ENCODE measurements around the gene IL19. TPM values are rescaled to one million over a fixed set of nuclear protein-coding genes. Genes with fewer than 3 reads are reported as not detected.

The IL19 gene
- total RNA-seq, 1 donor from 2014 or later: not detected

DNA sequence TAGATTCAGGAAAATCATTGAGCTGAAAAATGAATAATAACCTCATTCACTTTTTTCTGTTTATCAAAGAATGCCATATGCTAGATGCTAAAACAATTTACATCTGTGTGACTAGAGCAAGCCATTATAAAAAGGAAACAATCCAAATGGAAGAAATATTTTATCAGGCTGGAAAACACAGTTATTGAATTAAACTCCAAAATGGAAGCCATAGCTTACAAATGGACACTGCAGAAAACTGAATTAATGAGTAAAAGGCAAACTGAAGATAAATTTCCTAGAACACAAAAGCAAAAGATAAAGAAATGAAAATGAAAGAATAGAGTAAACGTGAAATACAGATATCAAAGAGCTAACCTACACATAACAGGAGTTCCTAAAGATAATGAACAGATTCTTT is 34.8 kb downstream of the IL19 start:
- DNase-seq (ENCODE audit: low spot score): no peak
- no peaks in the 10 kb centered on the region for H3F3A ChIP-seq (ENCODE audit: low read depth)
- H4K20me1 ChIP-seq (ENCODE audit: low read depth): no peaks in the 10 kb centered on the region
- Mint-ChIP-seq H3K27me3 (ENCODE audit: insufficient read depth, low read depth) (peaks cover 12% of the 10 kb centered on the region), H3K36me3 (no peaks in the 10 kb centered on the region), H3K27ac (no peak overlapping the region), H3K9me3 (no peaks in the 10 kb centered on the region), H3K4me1 (peaks cover 2% of the 10 kb centered on the region), H3K4me3 (no peak overlapping the region)
- no peaks in the 10 kb centered on the region for H3K9me3 ChIP-seq (ENCODE audit: low read depth)
- H3K4me1 ChIP-seq: peaks cover 3% of the 10 kb centered on the region
- H3K4me3 ChIP-seq: no peak overlapping the region
- no peak overlapping the region for H3K9ac ChIP-seq
- no peaks in the 10 kb centered on the region for H3K36me3 ChIP-seq
- no peak overlapping the region for H3K27ac ChIP-seq
- H2AFZ ChIP-seq (replicated peaks): no peak overlapping the region
- TF ChIP-seq EZH2 (IDR thresholded peaks at IDR 0.05) (no peak), EZH2phosphoT487 (IDR thresholded peaks at IDR 0.05) (no peak)
- TF ChIP-seq, protein P1, sequence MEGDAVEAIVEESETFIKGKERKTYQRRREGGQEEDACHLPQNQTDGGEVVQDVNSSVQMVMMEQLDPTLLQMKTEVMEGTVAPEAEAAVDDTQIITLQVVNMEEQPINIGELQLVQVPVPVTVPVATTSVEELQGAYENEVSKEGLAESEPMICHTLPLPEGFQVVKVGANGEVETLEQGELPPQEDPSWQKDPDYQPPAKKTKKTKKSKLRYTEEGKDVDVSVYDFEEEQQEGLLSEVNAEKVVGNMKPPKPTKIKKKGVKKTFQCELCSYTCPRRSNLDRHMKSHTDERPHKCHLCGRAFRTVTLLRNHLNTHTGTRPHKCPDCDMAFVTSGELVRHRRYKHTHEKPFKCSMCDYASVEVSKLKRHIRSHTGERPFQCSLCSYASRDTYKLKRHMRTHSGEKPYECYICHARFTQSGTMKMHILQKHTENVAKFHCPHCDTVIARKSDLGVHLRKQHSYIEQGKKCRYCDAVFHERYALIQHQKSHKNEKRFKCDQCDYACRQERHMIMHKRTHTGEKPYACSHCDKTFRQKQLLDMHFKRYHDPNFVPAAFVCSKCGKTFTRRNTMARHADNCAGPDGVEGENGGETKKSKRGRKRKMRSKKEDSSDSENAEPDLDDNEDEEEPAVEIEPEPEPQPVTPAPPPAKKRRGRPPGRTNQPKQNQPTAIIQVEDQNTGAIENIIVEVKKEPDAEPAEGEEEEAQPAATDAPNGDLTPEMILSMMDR (IDR thresholded peaks at IDR 0.05): no peak
- H3K4me2 ChIP-seq: no peak overlapping the region
- H3K27me3 ChIP-seq: peaks cover 6% of the 10 kb centered on the region
- no peaks in the 10 kb centered on the region for H3K79me2 ChIP-seq (ENCODE audit: low read depth)

DNA sequence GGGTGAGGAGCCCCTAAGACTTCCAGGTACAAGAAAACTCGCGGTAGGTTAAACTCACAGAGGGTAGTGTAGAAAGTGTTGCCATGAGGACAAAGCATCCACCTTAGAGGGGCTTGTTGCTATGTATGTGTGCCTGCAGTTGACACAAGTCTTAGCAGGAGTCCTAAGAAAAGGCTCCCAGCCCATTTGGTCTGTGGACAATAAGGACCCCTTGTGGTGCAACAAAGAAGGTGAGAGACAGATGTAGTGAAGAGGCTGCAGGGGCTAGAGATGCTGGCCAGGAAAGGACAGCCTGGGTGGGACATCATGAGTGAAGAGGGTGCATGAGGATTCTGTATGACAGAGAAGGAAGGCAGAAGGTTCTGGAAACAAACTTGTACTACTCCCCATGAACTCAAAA is 38.0 kb downstream of the IL19 start:
- no peaks in the 10 kb centered on the region for H3K4me1 Mint-ChIP-seq
- no peak overlapping the region for H3K27ac Mint-ChIP-seq

DNA sequence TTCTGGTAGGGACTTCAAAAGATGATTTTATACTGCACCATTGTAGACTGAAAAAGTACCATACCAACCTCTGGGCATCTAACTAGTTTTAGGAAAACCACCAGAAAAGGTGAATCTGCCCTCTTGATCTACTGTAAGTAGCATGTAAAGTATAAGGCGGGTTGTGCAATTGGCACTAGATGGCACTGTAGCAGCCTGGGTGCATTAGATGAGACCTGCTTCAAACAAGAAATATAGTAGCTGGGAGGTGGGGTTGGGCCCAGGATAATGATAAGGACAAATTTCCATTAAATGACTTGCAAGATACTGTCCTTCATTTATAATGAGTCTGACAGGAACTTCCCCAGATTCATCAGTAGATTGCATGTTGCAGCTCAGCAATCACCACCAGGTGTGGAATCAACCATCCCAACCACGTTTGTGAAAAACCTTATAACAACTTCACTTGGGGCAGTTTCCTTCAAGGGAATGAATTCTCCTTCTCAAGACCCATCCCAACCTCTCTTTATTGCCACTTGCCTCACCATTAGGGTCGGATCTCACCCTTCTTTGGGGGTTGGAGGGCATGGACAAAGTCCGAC is 39.0 kb downstream of the IL19 start:
- Histone ChIP-seq H3K36me3 (no peaks in the 10 kb centered on the region), H3F3A (ENCODE audit: low read depth) (no peaks in the 10 kb centered on the region), H3K4me2 (no peak overlapping the region), H4K20me1 (ENCODE audit: low read depth) (no peaks in the 10 kb centered on the region), H3K9me3 (ENCODE audit: low read depth) (no peaks in the 10 kb centered on the region), H3K27ac (no peak overlapping the region), H3K79me2 (ENCODE audit: low read depth) (no peaks in the 10 kb centered on the region), H3K27me3 (peaks cover 6% of the 10 kb centered on the region), H3K4me1 (no peaks in the 10 kb centered on the region), H2AFZ (replicated peaks) (no peak overlapping the region), H3K4me3 (no peak overlapping the region), H3K9ac (no peak overlapping the region)
- Mint-ChIP-seq H3K4me1 (no peaks in the 10 kb centered on the region), H3K27ac (no peak overlapping the region), H3K27me3 (ENCODE audit: insufficient read depth, low read depth) (peaks cover 12% of the 10 kb centered on the region), H3K4me3 (no peak overlapping the region), H3K36me3 (no peaks in the 10 kb centered on the region), H3K9me3 (peaks cover 5% of the 10 kb centered on the region)
- TF ChIP-seq, protein P1 (IDR thresholded peaks at IDR 0.05): peak; percentile 43
- no peak for TF ChIP-seq EZH2phosphoT487 (IDR thresholded peaks at IDR 0.05)
- peak; percentile 12 for DNase-seq (ENCODE audit: low spot score)

More for the DNA sequence above, 38.0 kb downstream of the IL19 start:
- Mint-ChIP-seq H3K27me3 (ENCODE audit: insufficient read depth, low read depth) (peaks cover 12% of the 10 kb centered on the region), H3K36me3 (no peaks in the 10 kb centered on the region), H3K9me3 (peaks cover 5% of the 10 kb centered on the region), H3K4me3 (no peak overlapping the region)
- no peak overlapping the region for H2AFZ ChIP-seq (replicated peaks)
- H3K27me3 ChIP-seq: peaks cover 6% of the 10 kb centered on the region
- no peaks in the 10 kb centered on the region for H4K20me1 ChIP-seq (ENCODE audit: low read depth)
- H3K27ac ChIP-seq: no peak overlapping the region
- H3K4me1 ChIP-seq: no peaks in the 10 kb centered on the region
- no peak overlapping the region for H3K4me3 ChIP-seq
- DNase-seq (ENCODE audit: low spot score): peak; percentile 43
- no peak overlapping the region for H3K9ac ChIP-seq
- no peaks in the 10 kb centered on the region for H3F3A ChIP-seq (ENCODE audit: low read depth)
- no peak for TF ChIP-seq EZH2phosphoT487 (IDR thresholded peaks at IDR 0.05)
- TF ChIP-seq, protein P1 (IDR thresholded peaks at IDR 0.05): peak; percentile 24
- no peaks in the 10 kb centered on the region for H3K36me3 ChIP-seq
- no peaks in the 10 kb centered on the region for H3K79me2 ChIP-seq (ENCODE audit: low read depth)
- no peak overlapping the region for H3K4me2 ChIP-seq
- no peaks in the 10 kb centered on the region for H3K9me3 ChIP-seq (ENCODE audit: low read depth)
